ENCODE results near the gene CFAP299.

CFAP299 gene

GRCh38 chr4:80705311-80705710 lies 369.8 kb downstream of the CFAP299 start:
- Histone ChIP-seq H2BK5ac (ENCODE audit: low read length) (no peak overlapping the region), H2BK120ac (ENCODE audit: low read depth, low read length) (no peak overlapping the region), H3K9me3 (replicated peaks in 1 of 2; ENCODE audit: control insufficient read depth in 2 of 2, insufficient read depth in 1 of 2, low read depth in 1 of 2, low read length in 2 of 2) (no peaks in the 10 kb centered on the region), H4K91ac (ENCODE audit: low read depth, low read length, poor library complexity) (no peak overlapping the region), H3K4me1 (ENCODE audit: control insufficient read depth in 2 of 2, insufficient read depth in 1 of 2, low read depth in 1 of 2, low read length in 2 of 2) (no peaks in the 10 kb centered on the region), H4K8ac (ENCODE audit: low read depth, low read length) (no peak overlapping the region), H3K4me2 (ENCODE audit: insufficient read depth, low read length, poor library complexity, severe bottlenecking) (no peak overlapping the region), H2AFZ (ENCODE audit: low read length) (no peak overlapping the region), H3K79me1 (ENCODE audit: low read depth, low read length) (no peaks in the 10 kb centered on the region), H3K14ac (ENCODE audit: low read length) (no peak overlapping the region), H3K36me3 (replicated peaks in 1 of 2; ENCODE audit: control insufficient read depth in 2 of 2, insufficient read depth in 2 of 2, low read length in 2 of 2) (no peaks in the 10 kb centered on the region), H2AK5ac (ENCODE audit: low read depth, low read length) (no peak overlapping the region), H3K4ac (ENCODE audit: low read length) (no peak overlapping the region), H3K27me3 (ENCODE audit: control insufficient read depth in 3 of 3, insufficient read depth in 3 of 3, low read depth in 1 of 3, low read length in 3 of 3) (no peaks in the 10 kb centered on the region), H3K23ac (ENCODE audit: low read depth, low read length, poor library complexity) (no peak overlapping the region), H2BK15ac (ENCODE audit: low read length) (no peak overlapping the region), H3K9ac (ENCODE audit: low read depth, low read length, poor library complexity) (no peak overlapping the region), H2BK12ac (ENCODE audit: low read length) (no peak overlapping the region), H3K4me3 (ENCODE audit: low read length in 2 of 2) (no peak overlapping the region), H3K18ac (ENCODE audit: low read length) (no peak overlapping the region), H3K27ac (replicated peaks; ENCODE audit: low read length) (no peak overlapping the region)
- no CpG with 5 or more reads among the region's 3 CpGs for WGBS, 2 donors (ENCODE audit: extremely low coverage in 2 of 2, insufficient read length in 2 of 2, insufficient replicate concordance in 1 of 2)
- no peak for DNase-seq (ENCODE audit: low spot score)

GRCh38 chr4:80709082-80709869 lies 373.7 kb downstream of the CFAP299 start:
- H3K4ac ChIP-seq (ENCODE audit: low read length), result no peak overlapping the region
- H2BK15ac ChIP-seq (ENCODE audit: low read length), result no peak overlapping the region
- WGBS, 2 donors (ENCODE audit: extremely low coverage in 2 of 2, insufficient read length in 2 of 2, insufficient replicate concordance in 1 of 2), result no CpG with 5 or more reads among the region's 6 CpGs
- no peak for DNase-seq (ENCODE audit: low spot score)
- H3K36me3 ChIP-seq (replicated peaks in 1 of 2; ENCODE audit: control insufficient read depth in 2 of 2, insufficient read depth in 2 of 2, low read length in 2 of 2), result no peaks in the 10 kb centered on the region
- H3K4me1 ChIP-seq (ENCODE audit: control insufficient read depth in 2 of 2, insufficient read depth in 1 of 2, low read depth in 1 of 2, low read length in 2 of 2), result no peaks in the 10 kb centered on the region
- H3K79me1 ChIP-seq (ENCODE audit: low read depth, low read length), result no peaks in the 10 kb centered on the region
- H2AFZ ChIP-seq (ENCODE audit: low read length), result no peak overlapping the region
- no peak overlapping the region for H3K4me2 ChIP-seq (ENCODE audit: insufficient read depth, low read length, poor library complexity, severe bottlenecking)
- H3K23ac ChIP-seq (ENCODE audit: low read depth, low read length, poor library complexity), result no peak overlapping the region
- H3K9ac ChIP-seq (ENCODE audit: low read depth, low read length, poor library complexity), result no peak overlapping the region
- no peak overlapping the region for H3K4me3 ChIP-seq (ENCODE audit: low read length in 2 of 2)
- H2BK5ac ChIP-seq (ENCODE audit: low read length), result no peak overlapping the region
- H3K9me3 ChIP-seq (replicated peaks in 1 of 2; ENCODE audit: control insufficient read depth in 2 of 2, insufficient read depth in 1 of 2, low read depth in 1 of 2, low read length in 2 of 2), result no peaks in the 10 kb centered on the region
- no peak overlapping the region for H2BK120ac ChIP-seq (ENCODE audit: low read depth, low read length)
- no peak overlapping the region for H3K27ac ChIP-seq (replicated peaks; ENCODE audit: low read length)
- no peak overlapping the region for H2BK12ac ChIP-seq (ENCODE audit: low read length)
- H2AK5ac ChIP-seq (ENCODE audit: low read depth, low read length), result no peak overlapping the region
- no peak overlapping the region for H3K14ac ChIP-seq (ENCODE audit: low read length)
- no peaks in the 10 kb centered on the region for H3K27me3 ChIP-seq (ENCODE audit: control insufficient read depth in 3 of 3, insufficient read depth in 3 of 3, low read depth in 1 of 3, low read length in 3 of 3)
- H3K18ac ChIP-seq (ENCODE audit: low read length), result no peak overlapping the region
- H4K8ac ChIP-seq (ENCODE audit: low read depth, low read length), result no peak overlapping the region
- no peak overlapping the region for H4K91ac ChIP-seq (ENCODE audit: low read depth, low read length, poor library complexity)

- no peaks in the 10 kb centered on the region for H3K4me1 ChIP-seq (ENCODE audit: control insufficient read depth in 2 of 2, insufficient read depth in 1 of 2, low read depth in 1 of 2, low read length in 2 of 2)
- no peak overlapping the region for H4K8ac ChIP-seq (ENCODE audit: low read depth, low read length)
- no peak overlapping the region for H2BK12ac ChIP-seq (ENCODE audit: low read length)
- H2BK5ac ChIP-seq (ENCODE audit: low read length), result no peak overlapping the region
- DNase-seq (ENCODE audit: low spot score), result no peak
- no peak overlapping the region for H4K91ac ChIP-seq (ENCODE audit: low read depth, low read length, poor library complexity)
- no peak overlapping the region for H3K14ac ChIP-seq (ENCODE audit: low read length)
- H2BK120ac ChIP-seq (ENCODE audit: low read depth, low read length), result no peak overlapping the region
- no peak overlapping the region for H3K4me3 ChIP-seq (ENCODE audit: low read length in 2 of 2)
- no peak overlapping the region for H3K23ac ChIP-seq (ENCODE audit: low read depth, low read length, poor library complexity)
- peak overlapping the region; percentile 17 for H2AK5ac ChIP-seq (ENCODE audit: low read depth, low read length)
- 100% methylated on average over 1 of the region's 5 CpGs; no CpG with 5 or more reads in 1 of the 2 donors for WGBS, 2 donors (ENCODE audit: extremely low coverage in 2 of 2, insufficient read length in 2 of 2, insufficient replicate concordance in 1 of 2)
- no peaks in the 10 kb centered on the region for H3K79me1 ChIP-seq (ENCODE audit: low read depth, low read length)
- H3K9me3 ChIP-seq (replicated peaks in 1 of 2; ENCODE audit: control insufficient read depth in 2 of 2, insufficient read depth in 1 of 2, low read depth in 1 of 2, low read length in 2 of 2), result no peaks in the 10 kb centered on the region
- H3K18ac ChIP-seq (ENCODE audit: low read length), result peak overlapping the region; percentile 25
- H3K36me3 ChIP-seq (replicated peaks in 1 of 2; ENCODE audit: control insufficient read depth in 2 of 2, insufficient read depth in 2 of 2, low read length in 2 of 2), result no peaks in the 10 kb centered on the region
- H3K4ac ChIP-seq (ENCODE audit: low read length), result no peak overlapping the region
- H3K4me2 ChIP-seq (ENCODE audit: insufficient read depth, low read length, poor library complexity, severe bottlenecking), result no peak overlapping the region
- H3K27me3 ChIP-seq (ENCODE audit: control insufficient read depth in 3 of 3, insufficient read depth in 3 of 3, low read depth in 1 of 3, low read length in 3 of 3), result no peaks in the 10 kb centered on the region
- H2BK15ac ChIP-seq (ENCODE audit: low read length), result no peak overlapping the region
- no peak overlapping the region for H2AFZ ChIP-seq (ENCODE audit: low read length)
- H3K9ac ChIP-seq (ENCODE audit: low read depth, low read length, poor library complexity), result no peak overlapping the region
- no peak overlapping the region for H3K27ac ChIP-seq (replicated peaks; ENCODE audit: low read length)
Measured at GRCh38 chr4:80710748-80711451, 375.4 kb downstream of the CFAP299 start.

GRCh38 chr4:80711956-80712355 lies 376.4 kb downstream of the CFAP299 start:
- H3K14ac ChIP-seq (ENCODE audit: low read length), result no peak overlapping the region
- H3K9me3 ChIP-seq (replicated peaks in 1 of 2; ENCODE audit: control insufficient read depth in 2 of 2, insufficient read depth in 1 of 2, low read depth in 1 of 2, low read length in 2 of 2), result no peaks in the 10 kb centered on the region
- no peaks in the 10 kb centered on the region for H3K4me1 ChIP-seq (ENCODE audit: control insufficient read depth in 2 of 2, insufficient read depth in 1 of 2, low read depth in 1 of 2, low read length in 2 of 2)
- H3K27me3 ChIP-seq (ENCODE audit: control insufficient read depth in 3 of 3, insufficient read depth in 3 of 3, low read depth in 1 of 3, low read length in 3 of 3), result no peaks in the 10 kb centered on the region
- DNase-seq (ENCODE audit: low spot score), result no peak
- no peak overlapping the region for H3K4me2 ChIP-seq (ENCODE audit: insufficient read depth, low read length, poor library complexity, severe bottlenecking)
- no peak overlapping the region for H3K9ac ChIP-seq (ENCODE audit: low read depth, low read length, poor library complexity)
- no peaks in the 10 kb centered on the region for H3K36me3 ChIP-seq (replicated peaks in 1 of 2; ENCODE audit: control insufficient read depth in 2 of 2, insufficient read depth in 2 of 2, low read length in 2 of 2)
- H3K23ac ChIP-seq (ENCODE audit: low read depth, low read length, poor library complexity), result no peak overlapping the region
- no CpG with 5 or more reads among the region's 1 CpG for WGBS, 2 donors (ENCODE audit: extremely low coverage in 2 of 2, insufficient read length in 2 of 2, insufficient replicate concordance in 1 of 2)
- no peak overlapping the region for H2AK5ac ChIP-seq (ENCODE audit: low read depth, low read length)
- no peak overlapping the region for H2BK120ac ChIP-seq (ENCODE audit: low read depth, low read length)
- no peak overlapping the region for H2AFZ ChIP-seq (ENCODE audit: low read length)
- no peak overlapping the region for H4K91ac ChIP-seq (ENCODE audit: low read depth, low read length, poor library complexity)
- no peak overlapping the region for H2BK12ac ChIP-seq (ENCODE audit: low read length)
- no peak overlapping the region for H3K27ac ChIP-seq (replicated peaks; ENCODE audit: low read length)
- H2BK5ac ChIP-seq (ENCODE audit: low read length), result no peak overlapping the region
- H3K4me3 ChIP-seq (ENCODE audit: low read length in 2 of 2), result no peak overlapping the region
- H3K79me1 ChIP-seq (ENCODE audit: low read depth, low read length), result no peaks in the 10 kb centered on the region
- no peak overlapping the region for H2BK15ac ChIP-seq (ENCODE audit: low read length)
- H3K4ac ChIP-seq (ENCODE audit: low read length), result no peak overlapping the region
- H4K8ac ChIP-seq (ENCODE audit: low read depth, low read length), result no peak overlapping the region
- no peak overlapping the region for H3K18ac ChIP-seq (ENCODE audit: low read length)

Data from neuronal stem cell (in vitro differentiated cells).